CD4-positive, alpha-beta T cell treated with Interleukin-2 at 100 ng/mL for 4 hours (primary cell): ENCODE results near the gene HYOU1.
A peak's percentile ranks its signal among the peaks of the same experiment; 100 is the strongest.
"Not testable (repeated sequence)": the region's sequence is repeated elsewhere in the genome, so short reads cannot be mapped to it uniquely, and the experiment has no call there.

Experiments
- DNase-seq: peaks from one replicate; pipeline ENCODE4 v3.0.0-alpha.2; 2020; ENCODE audit warnings: low spot score

The HYOU1 gene

GRCh38 chr11:119087747-119088241, 30.8 kb upstream of the HYOU1 start:
- no peak for DNase-seq

GRCh38 chr11:119087123-119087522, 30.1 kb upstream of the HYOU1 start:
- DNase-seq, result no peak

GRCh38 chr11:119085437-119085847, 28.4 kb upstream of the HYOU1 start:
- no peak for DNase-seq

GRCh38 chr11:119084663-119085436, 27.8 kb upstream of the HYOU1 start, which contains the start of gene HMBS:
Gene HMBS, plus strand, starts transcription at chr11:119084881. Its CDS starts 153 bp downstream, at chr11:119085034.
- peak; percentile 91 for DNase-seq

- no peak for DNase-seq
These were observed 24.8 kb upstream of the HYOU1 start for GRCh38 chr11:119081682-119082260.

GRCh38 chr11:119078675-119079420, 21.8 kb upstream of the HYOU1 start:
- DNase-seq, result no peak

- no peak for DNase-seq
These were observed 20.8 kb upstream of the HYOU1 start for GRCh38 chr11:119077839-119078238.

GRCh38 chr11:119067371-119068222, 10.6 kb upstream of the HYOU1 start, which contains the start of gene VPS11:
Gene VPS11, plus strand, starts transcription at chr11:119067818. Its CDS starts 6 bp downstream, at chr11:119067824.
- DNase-seq, result peak; percentile 96

- peak; percentile 61 for DNase-seq
These were observed 8.4 kb upstream of the HYOU1 start for GRCh38 chr11:119065369-119065768.

- no peak for DNase-seq
These were observed 5.8 kb upstream of the HYOU1 start for GRCh38 chr11:119062779-119063178.

- DNase-seq, result no peak
These were observed 4.3 kb upstream of the HYOU1 start for GRCh38 chr11:119061256-119061655.

GRCh38 chr11:119059128-119059527, 2.1 kb upstream of the HYOU1 start:
- not testable (repeated sequence) for DNase-seq

GRCh38 chr11:119056421-119056999, 495 bp downstream of the HYOU1 start:
- peak; percentile 44 for DNase-seq

GRCh38 chr11:119055901-119056300, 1.1 kb downstream of the HYOU1 start:
- no peak for DNase-seq

- DNase-seq, result no peak
These were observed 2.6 kb downstream of the HYOU1 start for GRCh38 chr11:119054418-119054817.

- DNase-seq, result no peak
These were observed 4.7 kb downstream of the HYOU1 start for GRCh38 chr11:119052163-119052814.

- DNase-seq, result peak; percentile 35
These were observed 5.4 kb downstream of the HYOU1 start for GRCh38 chr11:119051440-119052162.

GRCh38 chr11:119049081-119049480, 7.9 kb downstream of the HYOU1 start:
- no peak for DNase-seq

GRCh38 chr11:119048644-119049043, 8.4 kb downstream of the HYOU1 start:
- no peak for DNase-seq

- no peak for DNase-seq
These were observed 9.8 kb downstream of the HYOU1 start for GRCh38 chr11:119047205-119047604.
